Measurements from ENCODE around the gene CCDC9B.

The CCDC9B gene

DNA sequence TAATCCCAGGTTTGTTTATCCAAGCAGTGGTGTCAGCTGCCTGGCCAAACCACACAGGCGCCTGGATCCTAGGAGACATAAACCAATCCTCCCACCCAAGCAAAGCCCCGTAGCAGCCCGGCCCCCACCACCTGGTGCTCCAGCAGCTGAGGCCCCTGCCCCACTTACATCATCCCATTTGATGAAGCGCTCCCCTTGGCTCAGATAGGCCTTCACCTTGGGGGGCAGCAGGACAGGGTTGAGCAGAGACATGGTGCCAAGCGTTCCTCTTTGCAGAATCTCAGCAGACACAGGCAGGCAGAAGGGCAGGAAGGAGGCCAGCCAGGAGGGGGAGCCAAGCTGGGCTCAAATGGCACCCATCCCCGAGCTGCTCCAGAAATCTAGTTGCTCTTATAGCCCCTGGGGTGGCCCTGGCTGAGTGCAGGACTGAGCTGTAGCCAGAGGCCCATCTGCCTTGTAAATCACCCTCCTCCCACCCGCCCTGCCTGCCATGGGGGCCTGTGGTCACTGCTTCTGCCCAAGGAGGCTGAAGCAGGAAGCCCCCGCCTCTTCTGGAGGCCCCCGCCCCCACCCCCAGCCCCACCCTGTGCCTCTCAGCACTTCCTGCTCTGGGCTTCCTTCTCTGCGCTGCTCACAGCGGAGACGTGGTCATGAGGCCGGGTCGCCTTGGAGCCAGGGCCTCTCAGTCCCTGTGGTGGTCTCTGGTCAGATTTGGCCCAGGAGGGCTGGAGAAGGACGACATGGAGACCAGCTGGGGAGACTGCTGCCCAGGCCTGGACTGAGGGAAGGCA lies 33.1 kb downstream of the CCDC9B start, which contains the start of gene PLCB2:
PLCB2 (minus strand) TSS at position 515 of the 791 bp plus-strand sequence; CDS start at position 252, 263 bp downstream.
- peak; percentile 64 for DNase-seq (ENCODE audit: low spot score)

GRCh38 chr15:40306908-40307307 lies 33.8 kb downstream of the CCDC9B start:
- DNase-seq (ENCODE audit: low spot score) = no peak

DNA sequence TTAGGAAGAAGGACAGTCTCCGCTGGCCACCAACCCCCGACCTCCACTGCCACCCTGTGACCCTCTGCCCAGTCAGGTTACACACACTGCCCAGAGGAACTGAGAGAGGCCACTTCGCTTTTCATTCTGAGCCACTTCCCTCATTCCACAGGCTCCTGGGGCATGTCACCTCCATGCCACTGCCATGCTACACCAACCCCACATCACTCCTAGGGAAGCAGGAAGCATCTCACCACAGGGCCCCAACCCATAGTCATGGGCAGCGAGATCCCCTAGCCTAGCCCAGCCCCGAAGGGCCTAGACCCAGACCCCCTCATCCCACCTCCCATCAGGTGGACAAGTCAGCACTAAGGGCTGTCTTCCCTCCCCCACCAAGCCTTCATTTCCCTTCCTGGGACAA lies 34.4 kb downstream of the CCDC9B start:
- no peak for DNase-seq (ENCODE audit: low spot score)

DNA sequence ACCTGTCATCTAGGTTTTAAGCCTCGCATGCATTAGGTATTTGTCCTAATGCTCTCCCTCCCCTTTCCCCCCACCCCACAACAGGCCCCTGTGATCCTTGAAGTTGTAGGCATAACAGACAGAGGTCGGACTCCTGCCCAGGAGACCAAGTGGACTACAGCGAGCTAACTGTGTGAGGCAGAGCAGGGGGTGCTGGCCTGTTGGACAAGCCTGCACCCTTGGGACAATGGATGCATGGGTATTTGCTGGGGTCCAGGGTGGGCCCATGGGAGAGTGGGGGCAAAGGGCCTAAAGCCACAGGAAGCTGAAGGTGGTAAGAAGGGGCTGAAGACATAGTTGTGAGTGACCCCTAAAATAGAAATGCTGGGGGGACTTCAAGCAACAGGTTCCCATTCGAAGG lies 35.5 kb downstream of the CCDC9B start:
- no peak for DNase-seq (ENCODE audit: low spot score)

DNA sequence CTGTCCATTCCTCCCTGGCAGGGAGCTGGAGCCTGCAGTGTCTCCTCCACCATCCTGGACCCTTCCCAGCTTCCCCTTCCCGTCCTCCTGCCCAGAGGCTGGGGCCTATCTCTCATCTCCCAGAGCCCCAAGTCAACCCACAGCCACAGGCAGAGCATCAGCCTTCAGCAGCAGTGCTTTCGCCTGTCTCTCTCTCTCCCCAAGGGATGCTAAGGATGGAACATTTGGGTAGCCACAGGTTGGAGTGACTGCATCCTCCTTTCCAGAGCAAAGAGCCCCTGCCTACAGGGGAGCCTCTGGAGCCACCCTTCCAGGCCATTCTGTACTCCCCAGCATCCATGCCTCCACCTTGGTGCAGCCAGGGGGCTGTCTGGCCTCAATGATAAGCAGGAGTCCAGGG lies 37.2 kb downstream of the CCDC9B start:
- DNase-seq (ENCODE audit: low spot score) = no peak

GRCh38 chr15:40302981-40303380 lies 37.8 kb downstream of the CCDC9B start:
- no peak for DNase-seq (ENCODE audit: low spot score)

GRCh38 chr15:40302288-40302886 lies 38.4 kb downstream of the CCDC9B start:
- DNase-seq (ENCODE audit: low spot score) = no peak

- peak; percentile 76 for DNase-seq (ENCODE audit: low spot score)
Measured at GRCh38 chr15:40301467-40302179, 39.1 kb downstream of the CCDC9B start.

DNA sequence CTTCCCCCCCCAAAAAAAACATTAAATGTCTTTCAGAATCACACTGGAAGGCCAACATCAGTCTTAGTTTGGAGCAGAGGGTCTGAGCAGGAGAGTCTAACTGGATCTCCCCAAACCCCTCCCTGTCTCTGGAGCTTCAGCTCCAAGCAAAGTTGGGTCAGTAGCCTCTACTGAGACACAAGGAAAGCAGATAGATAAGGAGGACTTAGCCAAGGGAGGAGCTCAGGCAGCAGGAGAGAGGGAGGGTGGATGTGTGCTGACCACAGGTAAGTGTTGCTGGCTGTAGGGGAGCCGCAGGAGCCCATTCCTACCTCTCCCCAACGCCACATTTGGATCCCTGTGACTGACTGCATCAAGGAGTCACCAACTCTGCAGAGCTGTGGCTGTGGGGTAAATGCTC lies 40.0 kb downstream of the CCDC9B start:
- DNase-seq (ENCODE audit: low spot score) = no peak

DNA sequence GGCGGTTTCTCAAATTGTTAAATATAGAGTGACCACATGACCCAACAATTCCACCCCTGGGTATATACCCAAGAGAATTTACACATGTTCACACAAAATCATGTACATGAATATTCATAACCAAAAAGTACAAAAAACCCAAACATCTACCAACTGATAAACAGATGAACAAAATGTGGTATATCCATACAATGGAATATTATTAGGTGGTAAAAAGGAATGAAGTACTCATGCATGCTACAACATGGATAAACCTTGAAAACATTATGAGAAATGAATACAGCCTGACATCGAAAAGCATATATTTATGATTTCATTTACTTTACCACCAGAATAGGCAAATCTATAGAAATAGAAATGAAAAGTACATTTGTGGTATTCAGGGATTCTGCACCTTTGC lies 40.4 kb downstream of the CCDC9B start:
- no peak for DNase-seq (ENCODE audit: low spot score)

DNA sequence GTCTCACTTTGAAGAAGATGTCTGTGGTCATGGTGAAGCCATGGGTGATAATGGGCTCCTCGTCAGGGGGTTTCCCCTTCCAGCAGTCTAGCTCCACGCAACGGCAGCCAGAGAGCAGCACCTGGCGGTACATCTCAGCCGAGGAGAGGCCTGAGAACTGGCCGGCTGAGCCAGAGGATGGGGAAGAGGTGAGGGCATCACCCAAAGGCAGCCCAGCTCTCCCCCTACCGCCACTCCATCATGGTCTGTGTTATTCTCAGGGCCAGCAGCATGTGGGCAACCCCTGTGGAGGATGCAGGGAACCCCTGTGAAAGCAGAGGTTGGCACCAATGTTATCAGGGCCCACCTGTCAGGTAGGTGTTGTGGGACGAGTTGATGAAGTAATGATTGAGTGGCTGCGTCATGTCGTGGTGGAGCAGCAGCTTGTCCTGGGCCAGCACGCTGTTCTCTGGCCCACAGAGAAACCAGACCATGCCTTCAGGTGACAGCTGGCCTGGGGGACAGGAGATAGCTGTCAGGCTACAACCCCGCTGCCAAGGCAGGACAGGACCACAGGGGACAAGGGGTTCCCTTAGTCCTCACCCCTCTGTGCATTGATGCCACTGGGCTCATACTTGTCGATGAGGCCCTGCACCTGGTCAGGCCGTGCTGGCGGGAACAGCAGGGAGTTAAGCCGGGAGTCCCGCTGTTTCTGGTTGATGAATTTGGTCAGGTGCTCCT lies 42.4 kb downstream of the CCDC9B start:
- no peak for DNase-seq (ENCODE audit: low spot score)

- no peak for DNase-seq (ENCODE audit: low spot score)
Measured at GRCh38 chr15:40297356-40297755, 43.4 kb downstream of the CCDC9B start.

- DNase-seq (ENCODE audit: low spot score) = no peak
Measured at GRCh38 chr15:40296561-40297230, 44.0 kb downstream of the CCDC9B start.

DNA sequence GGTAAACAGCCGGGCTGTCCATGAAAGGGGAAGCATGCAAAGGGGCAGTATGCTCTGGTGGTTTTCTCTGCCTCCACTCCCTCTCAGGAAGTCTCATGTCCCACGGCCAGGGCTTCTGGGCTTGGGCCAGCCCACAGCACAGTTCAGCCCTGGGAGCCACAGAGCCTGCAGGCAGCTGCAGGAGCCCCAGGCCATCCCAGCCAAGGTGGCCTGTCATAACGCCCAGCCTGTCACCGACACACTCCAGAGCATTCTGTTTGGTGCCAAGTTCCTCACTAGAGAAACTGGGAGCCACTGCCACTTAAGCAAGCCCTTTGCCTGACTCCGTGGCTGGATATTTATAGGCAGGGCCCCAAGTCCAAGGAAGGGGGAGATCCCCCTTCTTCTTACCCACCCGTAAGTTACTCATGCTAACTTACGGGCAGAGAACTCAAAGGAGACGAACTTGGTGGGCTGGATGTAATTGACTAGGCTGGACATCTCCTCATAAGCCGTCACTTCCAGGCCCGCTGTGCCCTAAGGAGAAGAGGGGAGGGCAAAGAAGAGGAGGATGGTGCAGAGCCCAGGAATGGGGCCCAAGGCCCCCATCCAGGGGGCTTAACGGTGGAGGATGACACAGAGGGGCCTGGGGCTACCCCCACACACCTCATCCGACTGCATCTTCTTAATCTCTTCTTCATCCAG lies 44.7 kb downstream of the CCDC9B start:
- no peak for DNase-seq (ENCODE audit: low spot score)

DNA sequence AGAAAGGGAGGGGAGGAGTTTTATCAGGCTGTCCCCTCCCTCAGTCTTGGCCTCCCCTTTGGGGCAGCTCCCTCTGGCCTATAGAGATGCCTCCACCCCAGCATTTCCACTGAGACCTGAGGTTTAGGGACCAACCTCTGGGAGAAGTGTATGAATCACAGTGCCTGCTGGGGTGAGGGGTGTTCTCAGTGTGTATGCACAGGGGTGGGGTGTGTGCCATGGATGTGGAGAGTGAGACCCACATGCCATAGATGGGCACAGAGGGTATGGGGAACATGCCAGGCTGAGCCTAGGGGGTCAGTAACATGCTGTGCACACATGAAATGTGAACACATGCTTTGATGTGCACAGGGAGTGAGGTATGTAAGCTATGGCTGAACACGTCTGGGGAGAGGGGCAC lies 45.4 kb downstream of the CCDC9B start:
- DNase-seq (ENCODE audit: low spot score) = no peak

- DNase-seq (ENCODE audit: low spot score) = no peak
Measured at GRCh38 chr15:40293905-40294895, 46.5 kb downstream of the CCDC9B start.

GRCh38 chr15:40293006-40293405 lies 47.7 kb downstream of the CCDC9B start:
- DNase-seq (ENCODE audit: low spot score) = no peak

DNA sequence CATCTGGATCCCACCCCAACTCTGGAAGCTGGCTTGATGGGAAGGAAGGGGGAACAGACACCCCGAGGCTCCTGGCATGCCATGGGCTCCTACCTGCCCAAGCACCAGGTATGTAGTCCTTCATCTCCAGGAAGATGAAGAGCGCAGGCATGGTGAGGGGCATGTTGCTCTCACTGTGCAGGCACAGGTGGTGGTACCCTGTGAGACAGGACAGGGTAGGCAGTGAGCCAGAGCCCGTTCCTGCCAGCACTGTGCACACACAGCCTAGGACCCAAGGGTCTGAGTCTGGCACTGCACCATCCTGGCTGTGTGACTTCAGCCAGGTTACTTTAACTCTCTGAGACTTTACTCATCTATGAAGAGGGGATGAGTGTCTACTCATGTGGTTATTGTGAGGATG lies 48.5 kb downstream of the CCDC9B start:
- no peak for DNase-seq (ENCODE audit: low spot score)

DNA sequence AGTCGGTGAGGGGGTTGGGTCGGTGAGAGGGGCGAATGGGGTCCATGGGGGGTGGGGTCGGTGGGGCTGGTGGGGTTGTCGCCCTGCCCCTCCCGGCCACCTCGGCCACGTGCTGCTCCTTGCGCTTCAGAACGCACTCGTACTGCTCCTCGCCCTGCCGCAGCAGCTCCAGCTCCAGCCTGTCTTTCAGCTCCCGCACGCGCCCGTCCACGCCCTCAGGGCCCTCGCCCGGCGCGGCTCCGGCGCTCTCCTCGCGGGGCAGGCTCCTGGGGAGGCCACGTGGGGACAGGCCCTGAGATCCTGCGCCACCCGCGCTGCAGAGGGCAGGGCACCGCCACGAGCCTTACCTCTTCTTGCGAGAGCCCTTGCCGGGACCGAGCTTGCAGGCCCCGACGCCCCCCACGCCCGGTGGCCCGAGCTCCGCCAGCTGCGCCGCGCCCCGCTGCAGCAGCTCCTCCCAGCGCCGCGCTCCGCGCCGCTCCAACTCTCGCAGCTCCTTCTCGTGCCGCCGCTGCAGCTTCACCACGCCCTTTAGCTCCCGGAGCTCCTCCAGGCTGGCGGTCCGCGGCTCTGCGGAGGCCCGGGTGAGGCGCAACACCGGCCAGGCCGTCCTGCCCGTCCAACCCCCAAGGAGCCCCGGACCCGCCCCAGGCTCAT lies 49.7 kb downstream of the CCDC9B start:
- DNase-seq (ENCODE audit: low spot score) = peak; percentile 88
